Measurements from ENCODE around the gene S100Z. TPM values are rescaled to one million over a fixed set of nuclear protein-coding genes. Genes with fewer than 3 reads are reported as not detected.
A peak's percentile ranks its signal among the peaks of the same experiment; 100 is the strongest.

The S100Z gene
- total RNA-seq, 1 donor from 2014 or later: not detected

- DNase-seq (ENCODE audit: low read depth) (peak; percentile 23), FAIRE-seq (no peak)
- no peaks in the 10 kb centered on the region for H3K27me3 ChIP-seq (ENCODE audit: control insufficient read depth, insufficient read depth, low read length)
- H3K4me3 ChIP-seq (ENCODE audit: low read depth, low read length): no peak overlapping the region
- H3K36me3 ChIP-seq (ENCODE audit: control insufficient read depth, insufficient read depth, low read length): peaks cover 2% of the 10 kb centered on the region
- TF ChIP-seq CTCF (IDR thresholded peaks at IDR 0.05; ENCODE audit: insufficient read depth, low read length, severe bottlenecking): no peak
Measured at GRCh38 chr5:76838481-76839261, 11.1 kb upstream of the S100Z start.

GRCh38 chr5:76841361-76841760 is 8.5 kb upstream of the S100Z start:
- no peak for DNase-seq (ENCODE audit: low read depth)
- Histone ChIP-seq H3K36me3 (ENCODE audit: control insufficient read depth, insufficient read depth, low read length) (no peaks in the 10 kb centered on the region), H3K4me3 (ENCODE audit: low read depth, low read length) (no peak overlapping the region), H3K27me3 (ENCODE audit: control insufficient read depth, insufficient read depth, low read length) (no peaks in the 10 kb centered on the region)
- no peak for TF ChIP-seq CTCF (IDR thresholded peaks at IDR 0.05; ENCODE audit: insufficient read depth, low read length, severe bottlenecking)
- FAIRE-seq: no peak

- FAIRE-seq (no peak), DNase-seq (ENCODE audit: low read depth) (no peak)
- TF ChIP-seq CTCF (IDR thresholded peaks at IDR 0.05; ENCODE audit: insufficient read depth, low read length, severe bottlenecking): no peak
- no peak overlapping the region for H3K4me3 ChIP-seq (ENCODE audit: low read depth, low read length)
- no peaks in the 10 kb centered on the region for H3K36me3 ChIP-seq (ENCODE audit: control insufficient read depth, insufficient read depth, low read length)
- H3K27me3 ChIP-seq (ENCODE audit: control insufficient read depth, insufficient read depth, low read length): no peaks in the 10 kb centered on the region
Measured at GRCh38 chr5:76845890-76846289, 3.9 kb upstream of the S100Z start.

- no peak overlapping the region for H3K4me3 ChIP-seq (ENCODE audit: low read depth, low read length)
- no peak for TF ChIP-seq CTCF (IDR thresholded peaks at IDR 0.05; ENCODE audit: insufficient read depth, low read length, severe bottlenecking)
- H3K27me3 ChIP-seq (ENCODE audit: control insufficient read depth, insufficient read depth, low read length): no peaks in the 10 kb centered on the region
- FAIRE-seq (no peak), DNase-seq (ENCODE audit: low read depth) (no peak)
- no peaks in the 10 kb centered on the region for H3K36me3 ChIP-seq (ENCODE audit: control insufficient read depth, insufficient read depth, low read length)
Measured at GRCh38 chr5:76850543-76851145, 830 bp downstream of the S100Z start.

- H3K27me3 ChIP-seq (ENCODE audit: control insufficient read depth, insufficient read depth, low read length): no peaks in the 10 kb centered on the region
- no peak overlapping the region for H3K4me3 ChIP-seq (ENCODE audit: low read depth, low read length)
- H3K36me3 ChIP-seq (ENCODE audit: control insufficient read depth, insufficient read depth, low read length): no peaks in the 10 kb centered on the region
- no peak for TF ChIP-seq CTCF (IDR thresholded peaks at IDR 0.05; ENCODE audit: insufficient read depth, low read length, severe bottlenecking)
- no peak for DNase-seq (ENCODE audit: low read depth)
- no peak for FAIRE-seq
Measured at GRCh38 chr5:76851728-76852369, 2.0 kb downstream of the S100Z start.
